ENCODE results near the gene DPCD. TPM values are rescaled to one million over a fixed set of nuclear protein-coding genes. Genes with fewer than 3 reads are reported as not detected.
A peak's percentile ranks its signal among the peaks of the same experiment; 100 is the strongest.

DPCD gene
- total RNA-seq, 1 donor from 2014 or later: 18.3 TPM

GRCh38 chr10:101561068-101561915, 26.8 kb upstream of the DPCD start:
- Mint-ChIP-seq H3K4me1 (ENCODE audit: low read depth) (peaks cover 1% of the 10 kb centered on the region), H3K27me3 (ENCODE audit: low read depth) (peaks cover 13% of the 10 kb centered on the region), H3K4me3 (ENCODE audit: unreplicated experiment) (no peak overlapping the region), H3K36me3 (ENCODE audit: low read depth) (no peaks in the 10 kb centered on the region), H3K9me3 (ENCODE audit: low read depth) (no peaks in the 10 kb centered on the region), H3K27ac (ENCODE audit: unreplicated experiment) (no peak overlapping the region)
- TF ChIP-seq CTCF (IDR thresholded peaks at IDR 0.05): no peak
- no peak for DNase-seq (ENCODE audit: low spot score)

GRCh38 chr10:101562231-101562630, 25.9 kb upstream of the DPCD start:
- Mint-ChIP-seq H3K4me1 (ENCODE audit: low read depth) (peaks cover 5% of the 10 kb centered on the region), H3K36me3 (ENCODE audit: low read depth) (no peaks in the 10 kb centered on the region), H3K9me3 (ENCODE audit: low read depth) (no peaks in the 10 kb centered on the region), H3K27ac (ENCODE audit: unreplicated experiment) (no peak overlapping the region), H3K27me3 (ENCODE audit: low read depth) (peaks cover 19% of the 10 kb centered on the region), H3K4me3 (ENCODE audit: unreplicated experiment) (no peak overlapping the region)
- TF ChIP-seq CTCF (IDR thresholded peaks at IDR 0.05): no peak
- no peak for DNase-seq (ENCODE audit: low spot score)

GRCh38 chr10:101563007-101563406, 25.1 kb upstream of the DPCD start:
- Mint-ChIP-seq H3K9me3 (ENCODE audit: low read depth) (no peaks in the 10 kb centered on the region), H3K4me1 (ENCODE audit: low read depth) (peaks cover 5% of the 10 kb centered on the region), H3K27me3 (ENCODE audit: low read depth) (peaks cover 23% of the 10 kb centered on the region), H3K36me3 (ENCODE audit: low read depth) (no peaks in the 10 kb centered on the region), H3K27ac (ENCODE audit: unreplicated experiment) (no peak overlapping the region), H3K4me3 (ENCODE audit: unreplicated experiment) (no peak overlapping the region)
- peak; percentile 26 for DNase-seq (ENCODE audit: low spot score)
- TF ChIP-seq CTCF (IDR thresholded peaks at IDR 0.05): no peak

- Mint-ChIP-seq H3K9me3 (ENCODE audit: low read depth) (no peaks in the 10 kb centered on the region), H3K4me1 (ENCODE audit: low read depth) (peaks cover 5% of the 10 kb centered on the region), H3K36me3 (ENCODE audit: low read depth) (no peaks in the 10 kb centered on the region), H3K27me3 (ENCODE audit: low read depth) (peaks cover 23% of the 10 kb centered on the region), H3K4me3 (ENCODE audit: unreplicated experiment) (no peak overlapping the region), H3K27ac (ENCODE audit: unreplicated experiment) (no peak overlapping the region)
- TF ChIP-seq CTCF (IDR thresholded peaks at IDR 0.05): no peak
- DNase-seq (ENCODE audit: low spot score): peak; percentile 50
These were observed 24.6 kb upstream of the DPCD start for GRCh38 chr10:101563497-101564040.

GRCh38 chr10:101564490-101564991, 23.6 kb upstream of the DPCD start:
- H3K9me3 Mint-ChIP-seq (ENCODE audit: low read depth): no peaks in the 10 kb centered on the region
- no peak for DNase-seq (ENCODE audit: low spot score)
- H3K27ac Mint-ChIP-seq (ENCODE audit: unreplicated experiment): no peak overlapping the region
- no peak for TF ChIP-seq CTCF (IDR thresholded peaks at IDR 0.05)
- H3K4me1 Mint-ChIP-seq (ENCODE audit: low read depth): peaks cover 5% of the 10 kb centered on the region
- no peaks in the 10 kb centered on the region for H3K36me3 Mint-ChIP-seq (ENCODE audit: low read depth)
- H3K27me3 Mint-ChIP-seq (ENCODE audit: low read depth): peaks cover 23% of the 10 kb centered on the region
- no peak overlapping the region for H3K4me3 Mint-ChIP-seq (ENCODE audit: unreplicated experiment)

Data from chondrocyte (in vitro differentiated cells).